ENCODE data around the gene ATF7IP2. TPM values are rescaled to one million over a fixed set of nuclear protein-coding genes. Genes with fewer than 3 reads are reported as not detected.

The ATF7IP2 gene
- total RNA-seq, 1 experiment from 2014 or later: not detected

GRCh38 chr16:10519929-10520868 is 134.3 kb downstream of the ATF7IP2 start:
- Histone ChIP-seq H3K4me3 (no peak overlapping the region), H2AFZ (peak overlapping the region; percentile 49; the same call in 1 of the 2 replicates)
- CTCF ChIA-PET: interaction anchor here (0.5 to 1.2 kb wide), 4 partner anchors 59 to 219 kb away, joined by 5 to 11 read pairs (median 6); no protein-coding TSS in a partner anchor

GRCh38 chr16:10520869-10521578 is 135.2 kb downstream of the ATF7IP2 start:
- H3F3A ChIP-seq (ENCODE audit: insufficient read depth, low read depth): peaks cover 23% of the 10 kb centered on the region; the same call in 1 of the 2 replicates
- no peaks in the 10 kb centered on the region for H4K20me1 ChIP-seq (ENCODE audit: insufficient read depth)
- 0 out of 2 replicates have a peak, but pooled peaks cover 5% of the 10 kb centered on the region for H3K36me3 ChIP-seq (ENCODE audit: low read depth)
- peak overlapping the region; percentile 86; the same call in 1 of the 2 replicates for H3K27ac ChIP-seq
- H3K27me3 ChIP-seq (ENCODE audit: insufficient read depth, low read depth): no peaks in the 10 kb centered on the region
- BruUV-seq (replicated peaks): no TSS peak
- DNase-seq: no peak
- CTCF ChIA-PET: interaction anchor here (0.6 to 1.4 kb wide), 5 partner anchors 58 to 398 kb away, joined by 3 to 5 read pairs (median 4); no protein-coding TSS in a partner anchor
- H3K4me1 ChIP-seq (replicated peaks; ENCODE audit: insufficient read depth): peaks cover 27% of the 10 kb centered on the region
- intact Hi-C loops (cut with micrococcal nuclease; ENCODE audit: unreplicated experiment): loop anchor here (1.0 to 5.0 kb wide), 2 partner anchors 146 to 208 kb away; no protein-coding TSS in a partner anchor
- H3K9me3 ChIP-seq (ENCODE audit: insufficient read depth, low read depth): no peaks in the 10 kb centered on the region
- TF ChIP-seq CTCF (conservative IDR thresholded peaks at IDR 0.05) (no peak), EZH2 (IDR thresholded peaks at IDR 0.05; ENCODE audit: low read depth) (no peak)
- H2AFZ ChIP-seq: peak overlapping the region; percentile 49; the same call in 1 of the 2 replicates
- no peaks in the 10 kb centered on the region for H3K9me2 ChIP-seq (ENCODE audit: insufficient read depth)
- H3K4me3 ChIP-seq: no peak overlapping the region
- POLR2A ChIA-PET (ENCODE audit: unreplicated experiment): no interaction called here
- H3K79me2 ChIP-seq (ENCODE audit: low read depth): no peaks in the 10 kb centered on the region
- H3K4me2 ChIP-seq: peak overlapping the region; percentile 48; the same call in 1 of the 2 replicates

More at GRCh38 chr16:10519929-10520868, 134.3 kb downstream of the ATF7IP2 start:
- DNase-seq: peak in 1 of 2 experiments; percentile 68
- no peaks in the 10 kb centered on the region for H3K27me3 ChIP-seq (ENCODE audit: insufficient read depth, low read depth)
- TF ChIP-seq EZH2 (IDR thresholded peaks at IDR 0.05; ENCODE audit: low read depth) (no peak), CTCF (conservative IDR thresholded peaks at IDR 0.05) (no peak)
- no peaks in the 10 kb centered on the region for H3K79me2 ChIP-seq (ENCODE audit: low read depth)
- no peaks in the 10 kb centered on the region for H3K9me3 ChIP-seq (ENCODE audit: insufficient read depth, low read depth)
- no peaks in the 10 kb centered on the region for H4K20me1 ChIP-seq (ENCODE audit: insufficient read depth)
- no TSS peak for BruUV-seq (replicated peaks)
- POLR2A ChIA-PET (ENCODE audit: unreplicated experiment): no interaction called here
- H3F3A ChIP-seq (ENCODE audit: insufficient read depth, low read depth): peaks cover 20% of the 10 kb centered on the region; the same call in 1 of the 2 replicates
- peak overlapping the region; percentile 86 for H3K27ac ChIP-seq
- H3K4me1 ChIP-seq (replicated peaks; ENCODE audit: insufficient read depth): peaks cover 30% of the 10 kb centered on the region
- peak overlapping the region; percentile 48 for H3K4me2 ChIP-seq
- intact Hi-C loops (cut with micrococcal nuclease; ENCODE audit: unreplicated experiment): loop anchor here (5.0 kb wide), 1 partner anchor 147 kb away; no protein-coding TSS in a partner anchor
- 0 out of 2 replicates have a peak, but pooled peaks cover 5% of the 10 kb centered on the region for H3K36me3 ChIP-seq (ENCODE audit: low read depth)
- H3K9me2 ChIP-seq (ENCODE audit: insufficient read depth): no peaks in the 10 kb centered on the region

All from PC-9 (cell line).